ENCODE measurements around the gene ZNF491. TPM values are rescaled to one million over a fixed set of nuclear protein-coding genes. Genes with fewer than 3 reads are reported as not detected.

Gene ZNF491
- total RNA-seq, result 0.65 and 1.8 TPM in 2 replicates

GRCh38 chr19:11798391-11799330 is at the start of gene ZNF491:
Gene ZNF491 (plus strand): TSS chr19:11798523. CDS start chr19:11805954, 7,431 bp downstream.

GRCh38 chr19:11766597-11767591 is 31.4 kb upstream of the ZNF491 start, which contains the start of gene ZNF441:
Gene ZNF441 (plus strand): TSS chr19:11767000. CDS start chr19:11767194, 194 bp downstream.

GRCh38 chr19:11814029-11814699 is 15.8 kb downstream of the ZNF491 start, which contains the start of gene ZNF440:
Gene ZNF440 (plus strand): TSS chr19:11814273. CDS start chr19:11814448, 175 bp downstream.

GRCh38 chr19:11848594-11849469 is 50.5 kb downstream of the ZNF491 start, which contains the start of gene ZNF439:
Gene ZNF439 (plus strand): TSS chr19:11848726. CDS start chr19:11848868, 142 bp downstream.

Other genes with a start within 250 kb of the ZNF491 start
- gene ELOF1, start 239.3 kb upstream of the ZNF491 start, total RNA-seq, result 35.0 and 43.4 TPM in 2 replicates
- gene ACP5, start 220.9 kb upstream of the ZNF491 start, total RNA-seq, result under 0.01 TPM in 1 of 2 replicates, not detected in the other
- 20.9 and 21.1 TPM in 2 replicates for gene ZNF627, start 201.0 kb upstream of the ZNF491 start, total RNA-seq
- gene ZNF823, start 59.6 kb upstream of the ZNF491 start, total RNA-seq, result 6.9 and 9.9 TPM in 2 replicates
- gene ZNF441, start 31.5 kb upstream of the ZNF491 start, total RNA-seq, result 5.6 and 6.4 TPM in 2 replicates
- 8.2 and 9.7 TPM in 2 replicates for gene ZNF440, start 15.8 kb downstream of the ZNF491 start, total RNA-seq
- 0.33 and 3.4 TPM in 2 replicates for gene ZNF439, start 50.2 kb downstream of the ZNF491 start, total RNA-seq
- gene ZNF69, start 89.3 kb downstream of the ZNF491 start, total RNA-seq, result 3.3 and 12.8 TPM in 2 replicates
- 5.2 and 8.0 TPM in 2 replicates for gene ZNF700, start 126.6 kb downstream of the ZNF491 start, total RNA-seq
- 0.33 and 2.4 TPM in 2 replicates for gene ZNF763, start 166.5 kb downstream of the ZNF491 start, total RNA-seq
- gene ZNF433, start 237.2 kb downstream of the ZNF491 start, total RNA-seq, result 0.98 and 1.8 TPM in 2 replicates